SU-DHL-6 (cell line): Measurements from ENCODE around the gene PRSS21.

Experiments used
- H2AFZ ChIP-seq: fragments of 200-600 bp; sonication (generic); 2 replicates; pipeline ENCODE4 v1.6.1; 2014; ENCODE audit warnings: low read depth, mild to moderate bottlenecking, moderate library complexity, mixed read lengths, antibody characterized with exemption, low read length; ENCODE audit not compliant: severe bottlenecking
- H3F3A ChIP-seq: fragments of 200-600 bp; shearing (Covaris generic); 2 replicates; pipeline ENCODE4 v1.6.0; 2016; ENCODE audit warnings: antibody characterized with exemption, mild to moderate bottlenecking; ENCODE audit not compliant: insufficient read depth
- H3K27ac ChIP-seq: fragments of 200-600 bp; sonication (generic); 2 replicates; pipeline ENCODE4 v1.5.1; 2016; ENCODE audit warnings: low read depth, mild to moderate bottlenecking, low read length, moderate library complexity, mixed read lengths
- H3K27me3 ChIP-seq: fragments of 200-600 bp; sonication (generic), shearing (Covaris generic); 2 replicates; pipeline ENCODE4 v1.6.0; 2014; ENCODE audit warnings: mild to moderate bottlenecking, low read length
- H3K36me3 ChIP-seq: fragments of 200-600 bp; sonication (generic); 2 replicates; pipeline ENCODE4 v1.6.1; 2014; ENCODE audit warnings: mild to moderate bottlenecking, low read length, mixed read lengths
- H3K4me2 ChIP-seq: fragments of 300-600, 200-600 bp; shearing (Covaris generic), sonication (generic); 2 replicates; pipeline ENCODE4 v1.6.0; 2014; ENCODE audit warnings: low read length, low read depth, mild to moderate bottlenecking; ENCODE audit not compliant: poor library complexity, severe bottlenecking
- H3K4me3 ChIP-seq: fragments of 200-600 bp; sonication (generic); 2 replicates; pipeline ENCODE4 v1.5.1; 2014; ENCODE audit warnings: antibody characterized with exemption, low read length, mild to moderate bottlenecking, mixed read lengths; ENCODE audit not compliant: insufficient read depth, poor library complexity, severe bottlenecking
- H3K79me2 ChIP-seq: fragments of 200-600 bp; sonication (generic); 2 replicates; pipeline ENCODE4 v1.6.1; 2014; ENCODE audit warnings: mild to moderate bottlenecking, low read length, moderate library complexity; ENCODE audit not compliant: insufficient read depth
- H3K9ac ChIP-seq: fragments of 200-600 bp; sonication (generic); 2 replicates; pipeline ENCODE4 v1.7.0; 2014; ENCODE audit warnings: mild to moderate bottlenecking, low read length
- H3K9me2 ChIP-seq: fragments of 200-600 bp; sonication (generic); replicated peaks from 2 replicates; pipeline ENCODE4 v1.6.1; 2014; ENCODE audit warnings: low read length; ENCODE audit not compliant: insufficient read depth
- H3K9me3 ChIP-seq: fragments of 200-600 bp; sonication (generic); 2 replicates; pipeline ENCODE4 v1.6.1; 2014; ENCODE audit warnings: low read length, mixed read lengths; ENCODE audit not compliant: insufficient read depth
- H4K20me1 ChIP-seq: fragments of 200-600 bp; sonication (generic); 2 replicates; pipeline ENCODE4 v1.6.1; 2014; ENCODE audit warnings: low read depth, mild to moderate bottlenecking, antibody characterized with exemption, low read length, moderate library complexity, mixed read lengths
- CTCF ChIP-seq: fragments of 200-600 bp; sonication (generic); IDR thresholded peaks from one replicate; pipeline ENCODE4 v1.5.1; 2017; ENCODE audit warnings: antibody characterized with exemption, mild to moderate bottlenecking, low read length, moderate library complexity; ENCODE audit not compliant: insufficient read depth, poor library complexity, severe bottlenecking
- EZH2phosphoT487 ChIP-seq: fragments of 200-600 bp; sonication (generic), shearing (Covaris generic); conservative IDR thresholded peaks from 2 replicates; pipeline ENCODE4 v1.6.1; 2018; ENCODE audit warnings: mild to moderate bottlenecking, antibody characterized with exemption, low read length, moderate library complexity, mixed read lengths

The PRSS21 gene

GRCh38 chr16:2786061-2786825 is 30.8 kb upstream of the PRSS21 start:
- no peak overlapping the region for H2AFZ ChIP-seq
- no peaks in the 10 kb centered on the region for H4K20me1 ChIP-seq
- H3K27ac ChIP-seq: no peak overlapping the region
- no peak overlapping the region for H3K9ac ChIP-seq
- no peak overlapping the region for H3K4me3 ChIP-seq
- no peaks in the 10 kb centered on the region for H3K9me2 ChIP-seq
- H3K79me2 ChIP-seq: no peaks in the 10 kb centered on the region
- H3K4me2 ChIP-seq: no peak overlapping the region
- TF ChIP-seq EZH2phosphoT487 (no peak), CTCF (no peak)
- H3K27me3 ChIP-seq: no peaks in the 10 kb centered on the region
- H3F3A ChIP-seq: no peaks in the 10 kb centered on the region
- H3K36me3 ChIP-seq: no peaks in the 10 kb centered on the region
- no peaks in the 10 kb centered on the region for H3K9me3 ChIP-seq

GRCh38 chr16:2786826-2787151 is 30.2 kb upstream of the PRSS21 start:
- TF ChIP-seq CTCF (no peak), EZH2phosphoT487 (no peak)

GRCh38 chr16:2787406-2787805 is 29.6 kb upstream of the PRSS21 start, which contains the start of gene PRSS33:
Gene PRSS33, minus strand, starts transcription at chr16:2787560. Its CDS starts 1,013 bp downstream, at chr16:2786547.
- Histone ChIP-seq H3K79me2 (no peaks in the 10 kb centered on the region), H3K9me3 (no peaks in the 10 kb centered on the region), H3K9me2 (no peaks in the 10 kb centered on the region), H3F3A (no peaks in the 10 kb centered on the region), H3K4me3 (no peak within 1 kb of the TSS), H3K27me3 (no peaks in the 10 kb centered on the region), H3K4me2 (no peak within 1 kb of the TSS), H3K27ac (no peak within 1 kb of the TSS), H3K36me3 (no peaks in the 10 kb centered on the region), H2AFZ (no peak within 1 kb of the TSS), H4K20me1 (no peaks in the 10 kb centered on the region), H3K9ac (no peak within 1 kb of the TSS)
- TF ChIP-seq EZH2phosphoT487 (no peak), CTCF (no peak)

More at GRCh38 chr16:2786826-2787151, 30.2 kb upstream of the PRSS21 start:
- Histone ChIP-seq H3K36me3 (no peaks in the 10 kb centered on the region), H3K9me2 (no peaks in the 10 kb centered on the region), H3K27me3 (no peaks in the 10 kb centered on the region), H3K4me3 (no peak overlapping the region), H3K27ac (no peak overlapping the region), H2AFZ (no peak overlapping the region), H3K4me2 (no peak overlapping the region), H3K9ac (no peak overlapping the region), H3K9me3 (no peaks in the 10 kb centered on the region), H3F3A (no peaks in the 10 kb centered on the region), H4K20me1 (no peaks in the 10 kb centered on the region), H3K79me2 (no peaks in the 10 kb centered on the region)
